Astrocyte of the cerebellum (primary cell): Measurements from ENCODE around the gene ELL.

Source experiments
- DNase-seq: peaks from one replicate; pipeline ENCODE4 v3.0.0-alpha.2; 2011; ENCODE audit warnings: low read depth
- H3K4me3 ChIP-seq: 2 replicates; pipeline ENCODE4 v1.5.1; 2011; ENCODE audit warnings: mild to moderate bottlenecking, low read depth, low read length, moderate library complexity
- CTCF ChIP-seq: IDR thresholded peaks from 2 replicates; pipeline ENCODE4 v1.5.1; 2012; ENCODE audit warnings: low read length, low read depth, moderate library complexity, mild to moderate bottlenecking; ENCODE audit errors: missing control alignments
- in situ Hi-C: cut with HindIII; loops from 2 replicates; pipeline ENCODE4 v1.10.0; 2017; ENCODE audit warnings: low sequenced_read_pairs

ELL gene

GRCh38 chr19:18501351-18501750 is 20.5 kb downstream of the ELL start:
- TF ChIP-seq CTCF: no peak
- in situ Hi-C loops: no loop called here
- no peak for DNase-seq
- no peak overlapping the region for H3K4me3 ChIP-seq

DNA sequence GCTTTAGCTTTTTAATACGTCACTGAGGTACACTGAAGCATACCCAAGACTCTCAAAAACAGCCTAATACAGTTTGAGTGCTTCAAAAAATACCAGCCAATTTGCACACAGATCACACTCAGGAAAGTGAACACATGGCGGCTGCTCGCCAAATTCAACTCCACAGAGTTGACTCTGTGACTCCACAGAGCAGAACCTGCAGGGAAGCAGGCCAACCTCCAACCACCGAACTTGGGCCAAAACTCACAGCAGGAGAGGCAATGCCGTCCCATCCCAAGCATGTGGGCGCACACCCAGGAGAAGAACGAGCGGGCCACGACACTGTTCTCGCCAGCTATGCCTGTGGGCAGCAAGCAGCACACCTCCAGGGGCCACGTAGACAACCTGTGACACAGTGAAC is 21.1 kb downstream of the ELL start:
- no peak for TF ChIP-seq CTCF
- no peak for DNase-seq
- no peak overlapping the region for H3K4me3 ChIP-seq
- in situ Hi-C loops: no loop called here

- in situ Hi-C loops: no loop called here
- no peak for DNase-seq
- no peak for TF ChIP-seq CTCF
Observed at GRCh38 chr19:18500376-18500775, 21.5 kb downstream of the ELL start.

GRCh38 chr19:18499055-18499775 is 22.7 kb downstream of the ELL start:
- no peak overlapping the region for H3K4me3 ChIP-seq
- in situ Hi-C loops: loop anchor here (25.0 kb wide), 1 partner anchor 363 kb away; no protein-coding TSS in a partner anchor
- DNase-seq: no peak
- TF ChIP-seq CTCF: no peak

More at GRCh38 chr19:18500376-18500775, 21.5 kb downstream of the ELL start:
- H3K4me3 ChIP-seq: no peak overlapping the region

GRCh38 chr19:18496980-18497256 is 25.0 kb downstream of the ELL start:
- no peak for TF ChIP-seq CTCF
- in situ Hi-C loops: loop anchor here (25.0 kb wide), 1 partner anchor 365 kb away; no protein-coding TSS in a partner anchor
- DNase-seq: no peak
- no peak overlapping the region for H3K4me3 ChIP-seq

GRCh38 chr19:18496167-18496979 is 25.5 kb downstream of the ELL start:
- H3K4me3 ChIP-seq: no peak overlapping the region
- in situ Hi-C loops: loop anchor here (25.0 kb wide), 1 partner anchor 366 kb away; no protein-coding TSS in a partner anchor
- DNase-seq: no peak
- TF ChIP-seq CTCF: no peak
